Adipose tissue (tissue), 3 donors: ENCODE data around the gene ALOXE3. TPM values are rescaled to one million over a fixed set of nuclear protein-coding genes. Genes with fewer than 3 reads are reported as not detected.

ENCODE experiments used
- H3K27ac ChIP-seq: one replicate; pipeline ENCODE4 v1.5.1; 2013; ENCODE audit warnings: low read depth, low read length
- WGBS, 3 donors: extraction: QIAGEN DNeasy Blood & Tissue Kit; methylation state at CpG; one replicate each; pipeline ENCODE4 v1.1.7; 2013; 5-methylcytosine and 5-hydroxymethylcytosine counted together
- polyA plus RNA-seq, 3 donors: library from polyadenylated mRNA; stranded (reverse); fragments of 200-250 nt; gene quantifications; one replicate each; pipeline ENCODE4 v1.2.3, GENCODE V29; 2013
- donor health status: healthy with polysubstance abuse.
- donor health status: Bipolar disorder and iron deficiency.
- donor health status: healthy.

ALOXE3 gene
- polyA plus RNA-seq, 3 donors: 0.01 to 0.18 TPM; not detected in 1

DNA sequence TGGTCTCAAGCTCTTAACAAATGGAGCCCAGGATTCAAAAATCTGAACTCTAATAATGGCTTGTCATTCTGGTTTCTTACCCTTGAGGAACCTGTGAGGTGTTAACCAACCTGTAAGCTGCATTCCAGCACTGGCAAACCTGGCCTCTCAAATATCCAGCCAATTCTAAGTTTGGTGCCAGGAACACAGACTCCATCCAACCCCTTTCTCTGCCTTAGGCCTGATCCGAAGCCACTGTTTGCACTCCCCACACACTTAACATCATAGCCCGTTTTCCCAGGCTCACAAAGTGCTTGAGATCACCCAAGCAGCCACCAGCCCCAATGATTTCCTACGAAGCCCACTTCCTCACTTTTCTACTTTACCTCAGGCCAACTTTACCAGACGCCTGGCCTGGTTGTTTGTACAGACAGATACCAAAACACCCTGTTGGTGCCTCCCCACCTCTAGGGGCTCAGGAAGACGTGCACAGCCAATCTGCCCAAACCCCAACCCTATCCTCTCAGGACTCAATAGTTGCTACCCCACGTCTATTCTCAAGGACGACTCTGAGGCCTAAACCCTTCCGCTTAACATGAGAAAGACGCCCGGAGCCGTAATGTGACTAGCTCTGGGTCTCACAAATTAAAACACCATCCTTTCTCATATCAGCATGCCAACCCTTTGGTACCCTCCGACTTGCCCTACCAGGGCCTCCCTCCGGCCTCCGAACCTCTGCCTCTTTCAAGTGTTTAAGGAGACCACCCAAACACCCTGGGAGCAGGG is 37.1 kb upstream of the ALOXE3 start:
- WGBS, 3 donors: 10 to 29% (median 29%) methylated on average over 14 of the region's 14 CpGs

DNA sequence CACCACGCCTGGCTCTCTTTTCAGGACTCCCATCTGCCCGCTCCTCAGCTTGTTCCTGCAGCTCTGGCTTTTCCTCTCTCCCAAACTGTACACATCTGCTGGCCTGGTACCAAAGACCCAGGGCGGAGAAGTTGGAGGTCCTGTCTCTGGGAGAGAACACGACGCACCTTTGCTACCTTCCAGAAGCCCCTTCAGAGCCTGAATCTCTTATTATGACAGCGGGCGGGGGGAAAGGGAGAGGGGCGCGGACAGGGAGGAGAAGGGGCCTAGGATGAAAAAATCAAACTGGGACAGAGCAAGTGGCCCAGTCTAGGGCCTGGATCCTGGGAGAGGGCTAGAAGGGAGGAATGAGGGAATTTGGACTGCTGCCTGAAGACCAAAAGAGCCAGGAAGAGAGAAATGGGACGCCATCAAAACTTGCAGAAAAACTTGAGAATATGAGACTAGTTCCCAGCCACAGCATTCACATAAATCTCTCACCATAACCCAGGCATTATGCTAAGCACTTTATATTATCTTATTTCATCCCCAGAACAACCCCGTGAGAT is 36.4 kb upstream of the ALOXE3 start:
- H3K27ac ChIP-seq: peak overlapping the region; percentile 90
- 19 to 23% (median 22%) methylated on average over 11 of the region's 11 CpGs for WGBS, 3 donors

More for the DNA sequence above, 37.1 kb upstream of the ALOXE3 start:
- H3K27ac ChIP-seq: peak overlapping the region; percentile 90

DNA sequence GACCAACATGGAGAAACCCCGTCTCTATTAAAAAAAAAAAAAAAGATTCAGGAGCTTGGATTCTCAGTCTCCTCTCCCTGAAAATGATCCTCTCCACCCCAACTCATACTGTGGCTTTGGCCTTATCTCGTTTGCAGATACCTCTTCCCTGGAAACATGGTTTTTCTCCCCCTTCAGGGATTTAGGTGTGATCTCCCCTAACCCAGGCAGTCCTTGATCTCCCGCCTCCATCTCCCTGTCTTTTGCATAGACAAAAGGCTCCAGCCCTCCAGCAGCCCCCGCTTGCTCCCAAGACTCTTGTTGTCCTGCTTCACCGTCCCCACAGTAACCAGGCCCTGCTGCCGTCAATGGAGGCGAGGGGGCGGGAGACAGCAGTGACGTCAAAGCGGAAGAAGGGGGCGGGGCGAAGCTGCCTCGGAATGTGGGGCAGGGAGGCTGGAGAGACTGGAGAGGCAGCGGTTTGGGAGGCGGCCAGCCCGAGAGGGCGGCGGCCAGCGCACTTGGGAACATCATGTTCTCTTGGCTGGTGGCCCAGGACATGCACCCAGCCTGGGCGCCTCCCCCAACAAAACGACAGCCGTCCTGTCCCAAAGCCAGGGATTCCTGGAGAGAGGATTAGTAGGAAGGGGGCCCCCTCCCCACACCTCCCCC is 35.8 kb upstream of the ALOXE3 start:
- H3K27ac ChIP-seq: peak overlapping the region; percentile 90
- WGBS, 3 donors: 2 to 3% (median 2%) methylated on average over 17 to 22 of the region's 22 CpGs

DNA sequence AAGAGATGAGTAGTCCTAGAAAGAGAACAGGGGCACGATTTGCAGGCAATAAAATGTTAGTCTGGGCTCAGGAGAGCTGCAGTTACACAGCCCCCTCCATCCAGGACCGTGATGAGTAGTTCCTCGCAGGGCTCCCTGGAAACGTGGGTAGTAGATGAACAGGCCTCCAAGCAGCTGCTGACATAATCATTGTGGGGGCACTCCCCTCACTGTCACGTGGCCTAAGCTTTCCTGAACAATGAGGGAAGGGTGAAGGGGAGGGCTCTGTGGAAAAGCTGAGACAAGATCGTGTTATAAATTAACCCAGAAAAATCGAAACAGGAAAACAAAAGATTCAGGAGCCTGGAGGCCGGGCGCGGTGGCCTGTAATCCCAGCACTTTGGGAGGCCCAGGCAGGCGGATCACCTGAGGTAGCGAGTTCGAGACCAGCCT is 35.2 kb upstream of the ALOXE3 start:
- H3K27ac ChIP-seq: peak overlapping the region; percentile 90
- 7 to 19% (median 15%) methylated on average over 13 of the region's 13 CpGs for WGBS, 3 donors

DNA sequence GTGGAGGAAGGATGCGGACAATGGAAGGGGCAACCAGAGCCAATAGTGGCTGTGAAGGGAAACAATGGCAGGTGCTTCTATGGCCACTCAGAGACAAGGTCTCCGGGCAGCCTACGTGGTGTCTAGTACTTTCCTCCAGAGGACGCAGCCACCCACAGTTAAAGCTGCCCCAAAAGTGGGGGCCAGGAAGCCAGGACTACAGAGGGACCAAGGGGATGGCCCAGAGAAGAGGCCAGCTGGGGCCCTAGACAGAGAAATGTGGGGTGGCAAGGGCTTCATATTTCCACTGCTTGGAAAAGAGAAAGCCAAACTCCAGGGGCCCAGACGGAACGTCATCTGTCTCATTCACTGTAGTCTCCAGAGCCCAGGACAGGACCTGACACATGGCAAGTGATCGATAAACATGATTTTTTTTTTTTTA is 34.7 kb upstream of the ALOXE3 start:
- peak overlapping the region; percentile 90 for H3K27ac ChIP-seq
- 64 to 68% (median 65%) methylated on average over 7 of the region's 7 CpGs for WGBS, 3 donors

DNA sequence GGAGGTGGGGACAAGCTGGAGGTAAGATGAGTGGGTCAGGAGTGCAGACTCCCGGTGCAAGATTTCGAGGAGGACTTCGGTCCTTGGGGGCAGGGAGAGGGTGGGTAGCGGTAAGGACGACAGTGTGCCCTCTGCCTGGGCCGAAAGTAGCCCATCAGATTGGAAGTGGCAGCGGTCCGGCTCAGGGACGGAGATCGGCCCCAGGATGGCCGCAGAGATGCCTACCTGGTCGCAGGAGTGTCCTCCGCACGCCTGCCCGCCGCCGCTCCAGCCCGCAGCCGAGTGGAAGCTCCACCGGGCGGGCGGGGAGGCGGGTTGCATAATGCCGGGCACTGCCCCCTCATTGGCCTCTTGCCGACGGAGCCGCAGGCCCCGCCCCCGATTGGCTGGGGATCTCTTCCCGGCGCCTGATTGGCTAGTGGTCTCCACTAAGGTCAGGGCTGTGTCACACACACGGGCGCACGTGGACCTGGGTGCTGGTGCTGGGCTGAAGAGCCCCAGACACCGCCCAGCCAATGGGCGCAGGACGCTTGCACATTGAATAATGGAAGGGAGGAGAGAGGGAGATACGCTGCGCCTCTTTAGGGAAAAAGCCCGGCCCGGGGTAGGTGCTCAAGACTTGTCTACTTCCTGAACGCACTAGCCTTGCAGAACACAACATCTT is 33.9 kb upstream of the ALOXE3 start, which contains the start of gene PER1:
Gene PER1 (minus strand): TSS at position 293 of the 664 bp plus-strand sequence. CDS start 1,698 bp downstream, outside the sequence.
- 4 to 7% (median 5%) methylated on average over 34 to 42 of the region's 42 CpGs for WGBS, 3 donors
- H3K27ac ChIP-seq: peak within 1 kb of the TSS; percentile 92

DNA sequence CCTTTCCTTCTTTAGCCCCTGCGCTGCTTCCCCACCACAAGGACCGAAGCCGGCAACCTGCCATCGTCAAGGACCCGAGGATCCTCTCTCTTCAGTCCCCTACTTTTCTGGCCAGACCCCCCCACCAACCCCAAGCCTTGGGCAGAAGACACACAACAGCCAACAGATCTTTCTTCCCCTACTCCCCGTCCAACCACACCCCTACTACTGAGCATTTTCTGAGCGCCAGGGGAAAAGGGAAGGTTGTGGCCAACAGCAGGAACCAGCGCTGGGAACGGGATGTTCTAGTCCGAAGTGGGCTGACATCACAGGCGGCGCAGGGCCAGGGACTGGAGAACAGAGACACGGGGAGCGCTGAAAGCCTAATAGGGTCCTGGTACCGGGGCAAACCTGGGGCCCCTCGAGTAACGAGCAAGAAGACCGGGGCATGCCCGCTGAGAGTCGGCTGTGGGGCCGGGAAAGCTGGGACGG is 33.4 kb upstream of the ALOXE3 start:
- 1 to 15% (median 2%) methylated on average over 21 to 22 of the region's 22 CpGs for WGBS, 3 donors

DNA sequence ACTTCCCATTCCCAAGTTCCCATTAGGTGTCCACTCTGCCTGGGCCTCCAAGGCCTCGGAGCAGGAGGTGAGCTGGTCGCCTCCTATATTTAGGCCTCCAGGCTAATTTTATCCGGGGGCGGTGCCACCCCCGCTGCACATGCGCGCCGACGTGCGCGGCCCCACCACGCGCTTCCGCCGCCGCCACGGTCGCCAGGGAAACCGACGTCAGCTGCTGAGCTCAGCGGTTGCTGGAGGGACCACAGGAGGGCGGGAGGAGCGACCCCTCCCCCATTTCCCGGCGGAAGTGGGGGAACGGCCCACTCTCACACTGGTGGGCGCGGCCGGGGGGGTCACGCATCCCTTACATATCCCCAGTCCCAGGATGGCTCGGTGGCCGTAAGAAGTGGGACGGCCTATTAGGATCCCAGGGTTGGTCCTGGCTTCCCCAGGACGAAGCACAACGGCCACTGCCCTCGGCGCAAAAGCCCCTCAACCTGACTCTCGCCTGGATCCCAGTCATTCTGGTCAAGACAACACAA is 32.9 kb upstream of the ALOXE3 start:
- peak overlapping the region; percentile 92 for H3K27ac ChIP-seq
- WGBS, 3 donors: 1 to 15% (median 3%) methylated on average over 37 to 38 of the region's 38 CpGs

More for the DNA sequence above, 33.4 kb upstream of the ALOXE3 start:
- peak overlapping the region; percentile 92 for H3K27ac ChIP-seq

DNA sequence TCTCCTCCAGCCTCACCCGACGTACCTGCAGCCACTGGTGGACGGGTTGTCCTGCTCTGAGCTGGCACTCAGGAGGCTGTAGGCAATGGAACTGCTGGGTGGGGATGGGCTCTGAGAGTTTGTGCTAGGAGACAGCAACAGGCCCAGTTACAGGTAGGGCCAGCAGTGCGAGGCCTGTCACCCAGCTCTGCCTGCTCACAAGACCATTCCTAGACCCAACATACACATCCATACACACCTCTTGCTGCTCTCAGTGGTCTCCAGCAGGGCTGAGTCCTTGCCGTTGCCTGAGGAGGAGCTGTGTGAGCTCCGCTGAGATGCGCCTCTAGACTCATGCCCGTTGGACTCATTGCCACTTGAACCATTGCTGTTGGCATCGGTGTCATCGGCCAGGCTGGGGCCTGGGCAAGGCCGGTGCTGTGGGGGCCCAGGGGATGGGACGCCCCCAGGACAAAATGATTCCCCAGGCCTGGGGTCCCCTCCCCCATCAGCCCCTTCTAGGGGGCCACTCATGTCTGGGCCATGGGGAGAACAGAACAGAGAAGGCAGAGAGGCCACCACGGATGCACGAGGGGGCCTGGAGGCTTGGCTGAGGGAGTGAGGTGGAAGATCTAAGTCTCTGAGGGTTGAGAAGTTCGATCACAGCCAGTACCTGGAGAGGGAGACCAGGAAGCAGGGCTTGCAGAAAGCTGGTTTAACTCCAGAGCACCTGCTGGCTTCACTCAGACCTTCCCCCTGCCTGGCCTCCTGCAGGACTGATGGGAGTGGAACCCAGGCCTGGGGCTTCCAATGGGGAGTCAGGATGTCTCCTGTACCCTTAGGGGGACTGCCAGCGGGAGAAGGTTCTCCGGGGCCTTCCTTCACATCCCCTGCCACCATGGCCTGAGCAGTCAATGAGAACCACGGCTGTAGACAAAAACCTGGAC is 32.1 kb upstream of the ALOXE3 start:
- H3K27ac ChIP-seq: no peak overlapping the region
- 72 to 76% (median 73%) methylated on average over 18 of the region's 18 CpGs for WGBS, 3 donors

DNA sequence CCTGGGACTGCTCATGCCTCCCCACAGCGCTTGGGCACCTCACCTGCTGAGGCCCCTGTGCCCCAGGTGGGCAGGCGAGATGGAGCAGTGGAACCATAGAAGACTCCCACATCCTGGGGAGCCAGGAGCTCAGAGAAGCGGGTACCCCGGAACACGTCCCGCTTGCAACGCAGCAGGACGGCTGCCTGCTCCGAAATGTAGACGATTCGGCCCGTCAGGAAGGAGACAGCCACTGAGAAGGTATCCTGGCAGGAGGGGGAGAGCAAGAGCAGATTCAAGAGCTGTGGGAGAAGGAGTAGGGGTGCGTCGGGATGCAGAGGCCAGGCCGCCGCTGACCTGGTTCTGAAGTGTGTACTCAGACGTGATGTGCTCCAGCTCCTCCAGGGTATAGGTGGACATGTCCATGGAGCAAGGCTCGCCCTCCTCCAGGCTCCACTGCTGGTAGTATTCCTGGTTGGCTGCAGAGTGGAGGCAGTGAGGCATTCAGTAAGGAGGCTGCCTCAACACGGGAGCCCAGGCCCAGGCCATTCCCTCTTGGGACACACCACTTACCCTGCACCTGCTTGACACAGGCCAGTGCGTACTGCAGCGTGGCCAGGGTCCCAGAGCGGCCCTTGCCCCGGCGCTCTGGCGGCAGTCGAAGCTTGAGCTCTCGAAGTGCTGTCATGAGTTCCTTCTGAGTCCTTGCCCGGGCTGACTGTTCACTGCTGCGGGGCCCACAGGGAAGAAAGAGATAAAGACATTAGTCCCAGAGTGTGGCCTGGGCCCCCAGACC is 31.3 kb upstream of the ALOXE3 start:
- no peak overlapping the region for H3K27ac ChIP-seq

DNA sequence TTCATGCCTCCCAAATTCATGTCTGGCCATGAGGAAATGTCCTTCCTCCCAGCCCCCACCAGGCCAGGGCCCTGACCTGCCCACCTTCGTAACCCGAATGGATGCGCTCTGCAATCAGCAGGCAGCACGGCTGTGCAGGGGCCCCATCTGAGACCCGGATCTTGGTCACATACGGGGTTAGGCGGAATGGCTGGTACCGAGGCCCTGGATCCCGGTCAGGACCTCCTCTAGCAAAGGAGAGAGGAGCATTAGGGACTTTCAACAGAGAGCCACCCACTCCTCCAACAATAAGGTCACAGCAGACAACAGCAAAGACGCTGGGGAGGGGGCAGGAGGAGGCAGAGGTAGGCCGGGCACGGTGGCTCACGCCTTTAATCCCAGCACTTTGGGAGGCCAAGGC is 30.2 kb upstream of the ALOXE3 start:
- 90 to 95% (median 94%) methylated on average over 13 of the region's 13 CpGs for WGBS, 3 donors
- no peak overlapping the region for H3K27ac ChIP-seq

More for the DNA sequence above, 31.3 kb upstream of the ALOXE3 start:
- WGBS, 3 donors: 94 to 95% (median 94%) methylated on average over 29 of the region's 29 CpGs

DNA sequence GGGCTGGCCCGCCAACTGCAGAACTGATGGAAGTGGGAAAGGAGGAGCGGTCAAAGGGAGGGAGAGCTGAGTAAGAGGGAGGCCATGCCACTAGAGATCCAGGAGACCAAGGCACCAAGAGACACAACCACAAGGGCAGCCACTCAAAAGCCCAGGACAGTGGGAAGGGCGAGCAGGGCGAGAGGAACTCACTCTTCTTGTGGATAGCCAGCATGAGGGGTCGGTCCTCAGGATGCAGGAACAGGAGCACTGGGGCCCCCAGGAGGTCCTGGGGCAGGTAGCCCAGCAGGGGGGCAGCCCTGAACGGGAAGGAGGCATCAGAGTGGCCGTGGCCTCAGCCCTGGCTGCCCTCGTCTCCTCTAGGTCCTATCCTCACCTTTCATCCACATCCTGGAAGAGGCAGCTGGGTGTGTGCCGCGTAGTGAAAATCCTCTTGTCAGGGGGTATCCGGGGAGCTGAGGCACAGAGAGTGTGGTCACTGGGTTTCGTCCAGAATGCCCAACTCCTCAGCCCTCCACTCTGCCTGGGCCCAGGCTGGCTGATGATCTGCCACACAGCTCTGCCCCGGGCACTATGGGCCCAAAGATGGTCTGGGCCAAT is 29.6 kb upstream of the ALOXE3 start:
- WGBS, 3 donors: 92 to 93% (median 93%) methylated on average over 12 to 13 of the region's 13 CpGs
- no peak overlapping the region for H3K27ac ChIP-seq

DNA sequence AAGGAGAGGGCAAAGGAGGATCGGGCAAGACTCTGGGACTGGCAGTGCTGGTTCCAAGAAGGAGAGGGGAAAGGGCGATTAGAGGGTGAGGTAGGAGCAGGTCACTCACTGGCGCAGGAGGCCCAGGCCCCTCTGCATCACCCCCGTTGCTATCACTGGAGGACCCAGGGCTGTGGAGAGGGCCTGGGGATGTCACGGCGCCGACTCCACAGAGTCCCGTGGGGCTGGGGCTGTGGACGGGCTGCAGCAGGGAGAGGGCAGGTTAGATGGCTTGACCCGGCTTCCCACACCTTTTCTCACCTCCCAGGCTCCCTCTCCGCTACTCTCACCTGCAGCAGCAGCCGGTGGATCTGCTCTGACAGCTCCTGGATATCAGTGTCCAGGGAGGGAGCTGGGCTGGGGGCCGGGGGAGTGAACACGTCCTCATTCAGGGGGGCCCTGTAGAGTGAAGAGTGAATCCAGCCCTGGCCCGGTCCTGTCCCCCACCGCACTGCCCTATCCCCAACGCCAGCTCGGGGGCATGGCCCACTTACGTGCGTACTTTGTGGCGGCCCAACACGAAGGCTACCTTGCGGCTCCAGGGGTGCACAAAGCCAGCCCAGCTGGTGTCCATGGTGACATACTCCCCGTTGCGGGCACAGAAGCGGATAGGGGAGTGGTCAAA is 29.0 kb upstream of the ALOXE3 start:
- WGBS, 3 donors: 88 to 94% (median 90%) methylated on average over 25 to 26 of the region's 26 CpGs
- no peak overlapping the region for H3K27ac ChIP-seq

DNA sequence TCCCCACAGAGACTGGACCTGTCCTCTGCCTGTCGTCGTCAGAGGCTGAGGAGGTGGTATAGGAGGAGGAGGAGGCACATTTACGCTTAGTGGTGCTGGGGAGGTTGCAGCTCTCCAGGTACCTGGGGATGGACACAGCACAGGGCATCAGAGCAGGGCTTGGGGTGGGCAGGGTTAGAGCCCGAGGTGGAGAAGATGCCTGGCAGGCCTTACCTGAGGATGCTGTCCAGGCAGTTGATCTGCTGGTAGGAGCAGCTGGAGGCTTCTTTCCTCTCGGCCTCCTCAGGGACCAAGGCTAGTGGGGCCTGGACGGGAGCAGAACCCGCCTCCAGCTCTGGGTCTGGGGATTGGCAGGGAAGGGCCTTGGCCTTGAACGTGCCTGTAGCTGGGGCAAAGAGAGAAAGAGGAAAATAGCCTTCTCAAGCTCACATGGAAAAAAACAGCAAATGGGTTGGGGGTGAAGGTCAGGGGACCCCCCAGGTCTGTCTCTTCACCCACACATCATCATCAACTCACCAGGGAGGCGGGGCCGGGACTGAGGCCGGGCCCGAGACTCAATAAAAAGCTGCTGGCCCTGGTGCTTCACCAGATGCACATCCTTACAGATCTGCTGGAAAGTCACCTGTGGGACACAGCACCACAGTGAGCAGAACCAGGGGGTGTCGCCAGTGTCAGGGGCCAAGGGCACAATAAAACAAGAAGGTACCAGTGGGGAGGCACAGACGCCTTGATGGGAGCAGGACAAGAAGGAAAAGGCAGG is 28.2 kb upstream of the ALOXE3 start:
- no peak overlapping the region for H3K27ac ChIP-seq
- WGBS, 3 donors: 86 to 95% (median 93%) methylated on average over 14 of the region's 14 CpGs

DNA sequence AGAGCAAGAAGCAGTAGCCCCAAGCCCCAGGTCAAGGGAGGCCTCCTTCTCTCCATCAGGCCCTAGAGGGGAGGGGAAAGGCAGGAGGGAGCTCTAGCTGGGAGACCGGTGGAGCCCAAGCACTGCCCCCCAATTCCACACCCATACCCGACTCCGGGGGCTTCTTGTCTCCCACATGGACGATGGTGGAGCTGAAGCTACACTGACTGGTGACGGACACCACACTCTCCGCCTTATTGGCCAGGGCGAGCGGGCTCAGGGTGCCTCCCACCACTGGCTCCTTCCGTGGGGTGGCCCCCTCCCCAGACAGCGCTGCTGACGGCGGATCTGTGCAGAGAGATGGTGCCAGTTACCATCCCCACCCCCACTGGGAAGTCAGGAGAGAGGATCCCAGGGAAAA is 27.5 kb upstream of the ALOXE3 start:
- WGBS, 3 donors: 92 to 96% (median 92%) methylated on average over 12 of the region's 12 CpGs
- no peak overlapping the region for H3K27ac ChIP-seq
